Stomach (tissue), 9 donors: Measurements from ENCODE around the gene SLC5A11. TPM values are rescaled to one million over a fixed set of nuclear protein-coding genes. Genes with fewer than 3 reads are reported as not detected.
"Not testable (repeated sequence)": the region's sequence is repeated elsewhere in the genome, so short reads cannot be mapped to it uniquely, and the experiment has no call there.

Source experiments
- DNase-seq, 2 donors: peaks; one replicate each; pipeline versions ENCODE4 v3.0.0 to v3.0.0-alpha.2; 2013 to 2019
- H3K27ac ChIP-seq, 5 donors: fragments of 200-600 bp in 4 of 5; sonication (generic) in 4 of 5; one replicate each; pipeline ENCODE4 v1.5.1; 2013 to 2019; ENCODE audit warnings: mild to moderate bottlenecking in 1 of 5, moderate library complexity in 1 of 5
- H3K27me3 ChIP-seq, 3 donors: fragments of 200-600 bp; sonication (generic); one replicate each; pipeline ENCODE4 v1.5.1; 2017 to 2019; ENCODE audit warnings: mixed run types in 1 of 3
- H3K36me3 ChIP-seq, 4 donors: fragments of 200-600 bp; sonication (generic); 1 replicate in 3 of 4; 2 replicates in 1 of 4; pipeline ENCODE4 v1.5.1; 2016 to 2019
- H3K4me1 ChIP-seq, 4 donors: fragments of 200-600 bp; sonication (generic); one replicate each; pipeline ENCODE4 v1.5.1; 2016 to 2019
- H3K4me3 ChIP-seq, 4 donors: fragments of 200-600 bp; sonication (generic) in 3 of 4; one replicate each; pipeline ENCODE4 v1.5.1; 2016 to 2019; ENCODE audit warnings: mild to moderate bottlenecking in 1 of 4
- H3K9me3 ChIP-seq, 4 donors: fragments of 200-600 bp; sonication (generic); one replicate each; pipeline ENCODE4 v1.5.1; 2016 to 2019
- CTCF ChIP-seq, 7 experiments: fragments of 450-650 bp in 4 of 7; fragments of 200-600 bp in 3 of 7; sonication (generic) in 3 of 7; IDR thresholded peaks; one replicate each; pipeline ENCODE4 v1.5.1; 2016 to 2019; ENCODE audit warnings: antibody characterized with exemption in 7 of 7, control low read depth in 2 of 7, mild to moderate bottlenecking in 1 of 7
- EP300 ChIP-seq: sonication (generic); formaldehyde crosslinking; IDR thresholded peaks from one replicate; pipeline ENCODE4 v1.6.1; 2017; ENCODE audit warnings: antibody characterized with exemption
- POLR2A ChIP-seq, 4 donors: fragments of 450-650 bp; IDR thresholded peaks; one replicate each; pipeline ENCODE4 v1.6.1; 2016; ENCODE audit warnings: antibody characterized with exemption in 4 of 4, control low read depth in 2 of 4, mild to moderate bottlenecking in 1 of 4, moderate library complexity in 1 of 4
- POLR2AphosphoS5 ChIP-seq, 3 donors: sonication (generic); formaldehyde crosslinking; IDR thresholded peaks; one replicate each; pipeline ENCODE4 v1.6.1; 2016; ENCODE audit warnings: antibody characterized with exemption in 3 of 3
- WGBS, 5 donors: extraction: QIAGEN DNeasy Blood & Tissue Kit in 3 of 5; methylation state at CpG; one replicate each; pipeline versions ENCODE4 v1.1.5 to v1.1.7; 2013 to 2018; 5-methylcytosine and 5-hydroxymethylcytosine counted together
- intact Hi-C: fragments of 100-400 bp; cut with DNase I; formaldehyde crosslinking; loops from one replicate; pipeline ENCODE4 v1.15.1; 2023; ENCODE audit warnings: low total_unique reads
- polyA plus RNA-seq, 3 donors: library from polyadenylated mRNA; stranded (reverse); fragments of 200-250 nt; gene quantifications; one replicate each; pipeline ENCODE4 v1.2.3, GENCODE V29; 2013
- total RNA-seq, 5 donors: library from RNA; depleted of rRNA; stranded (reverse); fragments of >200 nt; gene quantifications; one replicate each; pipeline versions ENCODE4 v1.1.0 to v1.2.3, GENCODE V29; 2014 to 2016
- donor health status: healthy with polysubstance abuse.
- donor health status: Bipolar disorder and iron deficiency.
- donor health status: healthy.

Gene SLC5A11
- total and polyA plus RNA-seq, 8 donors = not detected

GRCh38 chr16:24838554-24839266 is 7.1 kb upstream of the SLC5A11 start:
- peak overlapping the region in 4 of 5 donors; percentile 23 to 49 (median 46) for H3K27ac ChIP-seq
- TF ChIP-seq POLR2A (IDR thresholded peaks at IDR 0.05) (no peak), EP300 (no peak), CTCF (IDR thresholded peaks at IDR 0.05) (no peak), POLR2AphosphoS5 (IDR thresholded peaks at IDR 0.05) (peak in 1 of 3 donors; percentile 58)
- peak in 1 of 2 donors; percentile 55 for DNase-seq
- peaks cover 0 to 9% (median 2%) of the 10 kb centered on the region in 4 donors for H3K36me3 ChIP-seq
- no peak overlapping the region for H3K4me3 ChIP-seq
- intact Hi-C loops = no loop called here
- H3K9me3 ChIP-seq = no peaks in the 10 kb centered on the region
- H3K4me1 ChIP-seq = peaks cover 8 to 16% (median 14%) of the 10 kb centered on the region in 4 donors
- H3K27me3 ChIP-seq = no peaks in the 10 kb centered on the region
- WGBS, 5 donors = 8 to 17% (median 13%) methylated on average over 5 of the region's 5 CpGs

DNA sequence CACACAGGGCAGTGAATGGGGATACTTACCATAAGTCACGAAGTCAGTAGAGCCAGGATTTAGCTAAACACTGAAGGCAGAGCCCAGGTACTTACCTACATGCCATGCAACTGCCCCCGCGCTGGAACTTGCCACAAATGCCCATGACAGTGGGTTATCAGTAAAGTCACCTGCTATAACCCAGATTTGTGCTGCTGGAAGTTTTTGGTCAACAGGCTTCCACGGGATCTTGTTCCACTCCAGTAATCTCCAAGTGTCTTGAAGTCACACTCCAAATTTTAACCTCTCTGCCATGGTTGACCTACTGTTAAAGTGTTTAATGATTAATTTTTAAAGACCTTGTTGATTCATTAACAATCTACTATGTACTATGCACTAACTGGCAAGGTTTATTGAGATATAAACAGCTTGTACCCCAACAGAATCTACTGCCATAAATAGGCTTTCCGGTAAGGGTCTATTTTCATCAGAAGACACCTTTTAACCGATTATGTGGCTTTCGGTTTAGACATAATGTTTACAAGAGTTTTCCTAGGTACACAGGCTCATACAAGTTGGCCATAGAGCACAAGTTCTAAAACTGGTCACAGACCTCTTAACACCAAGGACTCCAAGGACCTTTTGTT is 6.3 kb upstream of the SLC5A11 start:
- Histone ChIP-seq H3K36me3 (peaks cover 0 to 8% (median 2%) of the 10 kb centered on the region in 4 donors), H3K4me3 (no peak overlapping the region), H3K4me1 (peaks cover 8 to 16% (median 14%) of the 10 kb centered on the region in 4 donors), H3K27ac (peak overlapping the region in 3 of 5 donors; percentile 45 to 49 (median 47)), H3K27me3 (no peaks in the 10 kb centered on the region), H3K9me3 (no peaks in the 10 kb centered on the region)
- TF ChIP-seq POLR2A (IDR thresholded peaks at IDR 0.05) (no peak), POLR2AphosphoS5 (IDR thresholded peaks at IDR 0.05) (no peak), EP300 (no peak), CTCF (IDR thresholded peaks at IDR 0.05) (no peak)
- DNase-seq = no peak
- WGBS, 5 donors = 53 to 67% (median 61%) methylated on average over 7 of the region's 7 CpGs
- intact Hi-C loops = no loop called here

GRCh38 chr16:24841291-24841690 is 4.5 kb upstream of the SLC5A11 start:
- no peak for DNase-seq
- intact Hi-C loops = no loop called here
- no peak for TF ChIP-seq CTCF (IDR thresholded peaks at IDR 0.05)
- no peak for TF ChIP-seq POLR2AphosphoS5 (IDR thresholded peaks at IDR 0.05)
- TF ChIP-seq POLR2A (IDR thresholded peaks at IDR 0.05) = no peak
- no peak for TF ChIP-seq EP300
- Histone ChIP-seq H3K27ac (no peak overlapping the region), H3K4me1 (peaks cover 8 to 16% (median 14%) of the 10 kb centered on the region in 4 donors), H3K9me3 (no peaks in the 10 kb centered on the region), H3K27me3 (no peaks in the 10 kb centered on the region), H3K36me3 (peaks cover 0 to 5% (median 0%) of the 10 kb centered on the region in 4 donors), H3K4me3 (no peak overlapping the region)

DNA sequence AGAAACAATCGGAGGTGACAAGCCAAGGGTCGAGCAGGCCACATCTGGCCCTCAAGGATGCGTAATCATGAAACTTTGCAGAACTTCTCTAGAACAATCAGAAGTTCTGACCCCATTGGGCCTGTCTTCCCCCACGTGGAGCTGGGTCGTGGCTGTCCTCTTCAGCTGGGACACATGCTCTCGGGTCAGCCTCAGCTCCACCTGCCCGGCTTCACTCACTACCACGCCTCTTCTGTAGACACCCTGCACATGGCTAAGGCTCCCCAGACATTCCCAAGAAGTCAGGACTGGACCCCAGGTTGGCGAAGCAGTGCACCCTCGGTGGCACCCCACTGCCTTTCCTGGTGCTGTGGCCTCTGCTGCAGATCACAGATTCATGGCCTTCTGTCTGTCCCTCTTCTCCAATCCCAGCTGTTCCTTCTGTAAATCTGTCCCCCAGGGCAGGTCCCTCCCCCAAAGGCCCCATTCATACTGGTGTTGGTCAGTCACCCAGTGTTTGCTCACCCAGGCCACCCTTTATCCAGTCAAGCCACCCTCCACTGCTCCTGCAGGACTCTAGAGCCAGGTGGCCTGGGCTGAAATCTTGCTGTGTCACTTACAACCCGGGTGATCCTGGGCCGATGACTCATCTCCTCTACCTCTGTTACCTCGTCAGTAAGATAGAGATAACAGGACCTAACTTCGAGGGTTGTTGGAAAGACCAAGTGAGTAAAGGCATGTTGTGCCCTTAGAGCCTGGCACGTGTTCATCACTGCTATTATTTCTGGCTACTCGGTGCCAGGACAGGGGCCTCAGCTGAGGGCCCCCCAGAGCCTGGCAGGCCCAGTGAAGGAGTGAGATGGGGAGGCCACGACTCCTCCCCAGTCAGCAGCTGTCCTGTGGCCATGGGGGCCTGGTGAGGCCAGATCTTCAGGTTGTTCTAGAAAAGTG is 1.4 kb upstream of the SLC5A11 start:
- peaks cover 1 to 4% (median 3%) of the 10 kb centered on the region in 4 donors for H3K4me1 ChIP-seq
- H3K9me3 ChIP-seq = no peaks in the 10 kb centered on the region
- H3K36me3 ChIP-seq = no peaks in the 10 kb centered on the region
- no peaks in the 10 kb centered on the region for H3K27me3 ChIP-seq
- no peak for TF ChIP-seq POLR2A (IDR thresholded peaks at IDR 0.05)
- TF ChIP-seq EP300 = no peak
- no peak for TF ChIP-seq POLR2AphosphoS5 (IDR thresholded peaks at IDR 0.05)
- no peak for TF ChIP-seq CTCF (IDR thresholded peaks at IDR 0.05)
- DNase-seq = peak in 1 of 2 donors; percentile 48
- no peak overlapping the region for H3K27ac ChIP-seq
- H3K4me3 ChIP-seq = no peak overlapping the region
- WGBS, 5 donors = 67 to 76% (median 73%) methylated on average over 12 to 17 of the region's 17 CpGs
- intact Hi-C loops = no loop called here

GRCh38 chr16:24845031-24845365 is 765 bp upstream of the SLC5A11 start:
- intact Hi-C loops, H3K9me3 ChIP-seq, H3K27me3 ChIP-seq, H3K27ac ChIP-seq, H3K36me3 ChIP-seq, H3K4me1 ChIP-seq, H3K4me3 ChIP-seq, DNase-seq: not testable (repeated sequence)
- WGBS, 5 donors = 84 to 97% (median 91%) methylated on average over 2 of the region's 2 CpGs
